H1 (cell line): ENCODE data around the gene DISP1. TPM values are rescaled to one million over a fixed set of nuclear protein-coding genes. Genes with fewer than 3 reads are reported as not detected.

Source experiments
- CTCF ChIA-PET: fragments of 300-600 bp; sonication (Branson Sonifier 250); formaldehyde crosslinking; loops from one replicate; lab custom pipeline; 2021; ENCODE audit not compliant: partially characterized antibody; lab: Charles Lee
- POLR2A ChIA-PET: fragments of 300-600 bp; sonication (Branson Sonifier 250); formaldehyde crosslinking; loops from one replicate; lab custom pipeline; 2021; ENCODE audit warnings: inconsistent platforms; ENCODE audit not compliant: partially characterized antibody; lab: Charles Lee
- DNase-seq, 2 experiments: peaks; one replicate each; pipeline versions ENCODE4 v3.0.0 to v3.0.0-alpha.2; 2010 to 2022; ENCODE audit warnings: low spot score in 2 of 2, low read depth in 1 of 2, mixed read lengths in 1 of 2
- FAIRE-seq: peaks from 2 replicates; lab custom pipeline; 2011; peaks lifted over from hg19 to GRCh38; lab: Jason Lieb, UNC
- H2AFZ ChIP-seq: 2 replicates; pipeline ENCODE4 v1.8.1; 2012; ENCODE audit warnings: low read length, inconsistent platforms
- H2AK5ac ChIP-seq: 2 replicates; pipeline ENCODE4 v1.6.1; 2013; ENCODE audit warnings: low read depth, low read length
- H2BK120ac ChIP-seq: replicated peaks from 2 replicates; pipeline ENCODE3; 2013; ENCODE audit warnings: low read depth, low read length, inconsistent platforms
- H2BK12ac ChIP-seq: 2 replicates; pipeline ENCODE4 v1.6.1; 2013; ENCODE audit warnings: low read depth, low read length
- H2BK15ac ChIP-seq: 2 replicates; pipeline ENCODE4 v1.6.1; 2013; ENCODE audit warnings: low read length
- H2BK20ac ChIP-seq: 2 replicates; pipeline ENCODE4 v1.6.1; 2013; ENCODE audit warnings: low read length
- H2BK5ac ChIP-seq: 2 replicates; pipeline ENCODE4 v1.6.1; 2013; ENCODE audit warnings: low read depth, low read length
- H3K14ac ChIP-seq: 2 replicates; pipeline ENCODE4 v1.6.1; 2013; ENCODE audit warnings: inconsistent platforms; ENCODE audit not compliant: insufficient read length
- H3K18ac ChIP-seq: 2 replicates; pipeline ENCODE4 v1.6.1; 2013; ENCODE audit warnings: low read length; ENCODE audit errors: extremely low read depth
- H3K23ac ChIP-seq: 2 replicates; pipeline ENCODE4 v1.6.1; 2013; ENCODE audit warnings: inconsistent platforms; ENCODE audit not compliant: insufficient read length
- H3K23me2 ChIP-seq: 2 replicates; pipeline ENCODE4 v1.6.1; 2013; ENCODE audit warnings: low read depth, low read length
- H3K27ac ChIP-seq: 2 replicates; pipeline ENCODE4 v1.6.1; 2011; ENCODE audit warnings: low read depth, low read length, inconsistent platforms
- H3K27me3 ChIP-seq, 4 experiments: replicated peaks in 1 of 4; 1 replicate in 1 of 4; 2 replicates in 3 of 4; pipeline versions ENCODE4 v1.6.1 to v1.8.1; 2011 to 2013; ENCODE audit warnings: low read length in 3 of 4, mild to moderate bottlenecking in 3 of 4, inconsistent platforms in 2 of 4, mixed read lengths in 2 of 4, moderate library complexity in 1 of 4; ENCODE audit not compliant: control insufficient read depth in 3 of 4, insufficient read depth in 3 of 4; ENCODE audit errors: extremely low read depth in 1 of 4
- H3K36me3 ChIP-seq, 4 experiments: 2 replicates each; pipeline versions ENCODE4 v1.6.1 to v1.8.1; 2011 to 2013; ENCODE audit warnings: mild to moderate bottlenecking in 4 of 4, low read length in 3 of 4, moderate library complexity in 2 of 4, control low read depth in 1 of 4, inconsistent platforms in 1 of 4; ENCODE audit not compliant: insufficient read depth in 4 of 4, control insufficient read depth in 2 of 4
- H3K4ac ChIP-seq: replicated peaks from 2 replicates; pipeline ENCODE3; 2013; ENCODE audit warnings: low read length, low read depth, mixed read lengths, inconsistent platforms; ENCODE audit not compliant: insufficient read length
- H3K4me1 ChIP-seq, 4 experiments: replicated peaks in 1 of 4; 1 replicate in 1 of 4; 2 replicates in 3 of 4; pipeline versions ENCODE4 v1.6.1 to v1.8.1; 2011 to 2013; ENCODE audit warnings: low read length in 3 of 4, inconsistent platforms in 2 of 4, mixed read lengths in 1 of 4; ENCODE audit not compliant: insufficient read depth in 4 of 4, control insufficient read depth in 3 of 4
- H3K4me2 ChIP-seq, 2 experiments: 2 replicates each; pipeline versions ENCODE4 v1.6.1 to v1.8.1; 2011 to 2013; ENCODE audit warnings: low read depth in 2 of 2, low read length in 2 of 2, control low read depth in 1 of 2, inconsistent platforms in 1 of 2, mild to moderate bottlenecking in 1 of 2; ENCODE audit not compliant: insufficient read depth in 1 of 2
- H3K4me3 ChIP-seq, 4 experiments: fragments of 200-600, 300-600 bp in 1 of 4; sonication (generic), shearing (Covaris generic), sonication (Bioruptor Twin) in 1 of 4; 2 replicates each; pipeline versions ENCODE4 v1.5.1 to v1.8.1; 2011 to 2016; ENCODE audit warnings: low read length in 4 of 4, low read depth in 3 of 4, control low read depth in 2 of 4, inconsistent platforms in 2 of 4, mild to moderate bottlenecking in 2 of 4, mixed read lengths in 1 of 4, moderate library complexity in 1 of 4; ENCODE audit not compliant: insufficient read depth in 2 of 4; ENCODE audit errors: extremely low read depth in 1 of 4
- H3K56ac ChIP-seq: replicated peaks from 2 replicates; pipeline ENCODE3; 2013; ENCODE audit warnings: low read depth, mild to moderate bottlenecking, mixed read lengths, low read length, inconsistent platforms; ENCODE audit not compliant: insufficient read length
- H3K79me1 ChIP-seq: 2 replicates; pipeline ENCODE4 v1.6.1; 2013; ENCODE audit warnings: low read depth, low read length, control low read depth
- H3K79me2 ChIP-seq, 2 experiments: 2 replicates each; pipeline versions ENCODE4 v1.6.1 to v1.8.1; 2012 to 2013; ENCODE audit warnings: low read length in 2 of 2, mild to moderate bottlenecking in 2 of 2, inconsistent platforms in 1 of 2; ENCODE audit not compliant: insufficient read depth in 2 of 2, control insufficient read depth in 1 of 2
- H3K9ac ChIP-seq, 4 experiments: replicated peaks in 1 of 4; 1 replicate in 1 of 4; 2 replicates in 3 of 4; pipeline versions ENCODE4 v1.6.1 to v1.8.1; 2011 to 2013; ENCODE audit warnings: low read depth in 3 of 4, low read length in 3 of 4, control low read depth in 2 of 4, mild to moderate bottlenecking in 2 of 4, moderate library complexity in 2 of 4, inconsistent platforms in 1 of 4; ENCODE audit errors: extremely low read depth in 1 of 4
- H3K9me3 ChIP-seq, 2 experiments: 2 replicates each; pipeline versions ENCODE4 v1.6.1 to v1.8.1; 2012 to 2013; ENCODE audit warnings: mild to moderate bottlenecking in 2 of 2, moderate library complexity in 2 of 2, control low read depth in 1 of 2, inconsistent platforms in 1 of 2, low read depth in 1 of 2, low read length in 1 of 2, mixed read lengths in 1 of 2; ENCODE audit not compliant: insufficient read depth in 2 of 2
- H4K20me1 ChIP-seq, 2 experiments: replicated peaks in 1 of 2; 2 replicates each; pipeline versions ENCODE3 to v1.8.1; 2011 to 2013; ENCODE audit warnings: inconsistent platforms in 2 of 2, low read length in 2 of 2, mild to moderate bottlenecking in 1 of 2; ENCODE audit not compliant: insufficient read depth in 2 of 2, control insufficient read depth in 1 of 2
- H4K5ac ChIP-seq: 2 replicates; pipeline ENCODE4 v1.6.1; 2013; ENCODE audit warnings: low read length, low read depth, mixed read lengths, inconsistent platforms; ENCODE audit not compliant: insufficient read length
- H4K8ac ChIP-seq: 2 replicates; pipeline ENCODE4 v1.8.0; 2013; ENCODE audit warnings: mild to moderate bottlenecking, moderate library complexity, low read length, inconsistent platforms; ENCODE audit not compliant: insufficient read depth; ENCODE audit errors: extremely low read depth
- H4K91ac ChIP-seq: replicated peaks from 2 replicates; pipeline ENCODE3; 2013; ENCODE audit warnings: low read length, mixed read lengths, inconsistent platforms; ENCODE audit not compliant: insufficient read length
- RXRA ChIP-seq: IDR thresholded peaks from 2 replicates; pipeline ENCODE4 v1.6.1; 2011; ENCODE audit warnings: low read depth, mild to moderate bottlenecking, low read length, moderate library complexity; ENCODE audit not compliant: insufficient read depth
- TCF12 ChIP-seq: IDR thresholded peaks from 2 replicates; pipeline ENCODE4 v1.6.1; 2011; ENCODE audit warnings: low read depth, mild to moderate bottlenecking, low read length
- WGBS, 2 experiments: shearing (Covaris generic) in 1 of 2; methylation state at CpG; one replicate each; pipeline versions ENCODE4 v1.1.6 to v1.1.7; 2013 to 2015; ENCODE audit warnings: low lambda C conversion rate in 2 of 2, mixed read lengths in 2 of 2, inconsistent platforms in 1 of 2, low coverage in 1 of 2, missing lambda C conversion rate in 1 of 2; ENCODE audit not compliant: insufficient replicate concordance in 2 of 2, insufficient coverage in 1 of 2, insufficient read length in 1 of 2; ENCODE audit errors: extremely low coverage in 1 of 2, missing lambda C conversion rate in 1 of 2; 5-methylcytosine and 5-hydroxymethylcytosine counted together
- long read RNA-seq, 2 experiments: library from RNA in 1 of 2; library from capped mRNA in 1 of 2; stranded (forward); transcript quantifications; one replicate each; pipeline ENCODE4 v2.0.0, GENCODE V29; 2021; ENCODE audit warnings: inconsistent platforms in 1 of 2
- polyA minus RNA-seq, 3 experiments: library from RNA; depleted of rRNA, polyadenylated mRNA; stranded (reverse); fragments of >200 nt; gene quantifications; 1 replicate in 2 of 3; 2 replicates in 1 of 3; pipeline ENCODE4 v1.2.3, GENCODE V29; 2011
- polyA plus RNA-seq, 7 experiments: library from polyadenylated mRNA; depleted of rRNA in 3 of 7; stranded (reverse) in 5 of 7; unstranded in 2 of 7; fragments of >200 nt in 5 of 7; fragments of 200-250 nt in 2 of 7; gene quantifications; 1 replicate in 5 of 7; 2 replicates in 1 of 7; 4 replicates in 1 of 7; pipeline versions ENCODE4 v1.2.1 to v1.2.3, GENCODE V29; 2011 to 2013; ENCODE audit warnings: missing spikeins in 2 of 7, mixed read lengths in 2 of 7
- total RNA-seq: library from RNA; stranded (reverse); fragmentation: NEBNext Ultra II Directional; extraction: Animal tissue kit (Norgen Biotek cat#: 25700); gene quantifications from 2 replicates; pipeline ENCODE4 v1.2.1, GENCODE V29; 2021

DISP1 gene, protein sequence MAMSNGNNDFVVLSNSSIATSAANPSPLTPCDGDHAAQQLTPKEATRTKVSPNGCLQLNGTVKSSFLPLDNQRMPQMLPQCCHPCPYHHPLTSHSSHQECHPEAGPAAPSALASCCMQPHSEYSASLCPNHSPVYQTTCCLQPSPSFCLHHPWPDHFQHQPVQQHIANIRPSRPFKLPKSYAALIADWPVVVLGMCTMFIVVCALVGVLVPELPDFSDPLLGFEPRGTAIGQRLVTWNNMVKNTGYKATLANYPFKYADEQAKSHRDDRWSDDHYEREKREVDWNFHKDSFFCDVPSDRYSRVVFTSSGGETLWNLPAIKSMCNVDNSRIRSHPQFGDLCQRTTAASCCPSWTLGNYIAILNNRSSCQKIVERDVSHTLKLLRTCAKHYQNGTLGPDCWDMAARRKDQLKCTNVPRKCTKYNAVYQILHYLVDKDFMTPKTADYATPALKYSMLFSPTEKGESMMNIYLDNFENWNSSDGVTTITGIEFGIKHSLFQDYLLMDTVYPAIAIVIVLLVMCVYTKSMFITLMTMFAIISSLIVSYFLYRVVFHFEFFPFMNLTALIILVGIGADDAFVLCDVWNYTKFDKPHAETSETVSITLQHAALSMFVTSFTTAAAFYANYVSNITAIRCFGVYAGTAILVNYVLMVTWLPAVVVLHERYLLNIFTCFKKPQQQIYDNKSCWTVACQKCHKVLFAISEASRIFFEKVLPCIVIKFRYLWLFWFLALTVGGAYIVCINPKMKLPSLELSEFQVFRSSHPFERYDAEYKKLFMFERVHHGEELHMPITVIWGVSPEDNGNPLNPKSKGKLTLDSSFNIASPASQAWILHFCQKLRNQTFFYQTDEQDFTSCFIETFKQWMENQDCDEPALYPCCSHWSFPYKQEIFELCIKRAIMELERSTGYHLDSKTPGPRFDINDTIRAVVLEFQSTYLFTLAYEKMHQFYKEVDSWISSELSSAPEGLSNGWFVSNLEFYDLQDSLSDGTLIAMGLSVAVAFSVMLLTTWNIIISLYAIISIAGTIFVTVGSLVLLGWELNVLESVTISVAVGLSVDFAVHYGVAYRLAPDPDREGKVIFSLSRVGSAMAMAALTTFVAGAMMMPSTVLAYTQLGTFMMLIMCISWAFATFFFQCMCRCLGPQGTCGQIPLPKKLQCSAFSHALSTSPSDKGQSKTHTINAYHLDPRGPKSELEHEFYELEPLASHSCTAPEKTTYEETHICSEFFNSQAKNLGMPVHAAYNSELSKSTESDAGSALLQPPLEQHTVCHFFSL (N-terminal part only)
- total RNA-seq (4.1 and 4.3 TPM in 2 replicates), polyA plus RNA-seq (2011; rRNA removed) (4.2 and 6.1 TPM in 2 replicates), polyA minus RNA-seq (2011; rRNA and poly(A)+ RNA removed) (34.4 and 34.5 TPM in 2 replicates)
- 3.7 TPM for polyA plus RNA-seq (2011; cell fraction: cytosol; rRNA removed)
- 10.3 TPM for polyA plus RNA-seq (2011; cell fraction: nucleus; rRNA removed)
- polyA plus RNA-seq (2012, experiment 1 of 2) = 3.2 to 4.4 TPM (median 3.5 TPM) in 4 replicates
- polyA plus RNA-seq (2012, experiment 2 of 2) = 0.58 TPM
- polyA plus RNA-seq (2013, experiment 1 of 2) = 3.5 TPM
- polyA plus RNA-seq (2013, experiment 2 of 2) = 3.1 TPM
- polyA minus RNA-seq (2011; cell fraction: cytosol; rRNA and poly(A)+ RNA removed) = 3.6 TPM
- polyA minus RNA-seq (2011; cell fraction: nucleus; rRNA and poly(A)+ RNA removed) = 18.1 TPM
- long read RNA-seq, experiment 1, partial matches to known transcripts = 0 of 3 reads
- long read RNA-seq, experiment 1, other reads (novel, unspliced or antisense) = 3 of 3 reads
- long read RNA-seq, experiment 2, partial matches to known transcripts = 0 of 2 reads
- long read RNA-seq, experiment 2, other reads (novel, unspliced or antisense) = 2 of 2 reads

DNA sequence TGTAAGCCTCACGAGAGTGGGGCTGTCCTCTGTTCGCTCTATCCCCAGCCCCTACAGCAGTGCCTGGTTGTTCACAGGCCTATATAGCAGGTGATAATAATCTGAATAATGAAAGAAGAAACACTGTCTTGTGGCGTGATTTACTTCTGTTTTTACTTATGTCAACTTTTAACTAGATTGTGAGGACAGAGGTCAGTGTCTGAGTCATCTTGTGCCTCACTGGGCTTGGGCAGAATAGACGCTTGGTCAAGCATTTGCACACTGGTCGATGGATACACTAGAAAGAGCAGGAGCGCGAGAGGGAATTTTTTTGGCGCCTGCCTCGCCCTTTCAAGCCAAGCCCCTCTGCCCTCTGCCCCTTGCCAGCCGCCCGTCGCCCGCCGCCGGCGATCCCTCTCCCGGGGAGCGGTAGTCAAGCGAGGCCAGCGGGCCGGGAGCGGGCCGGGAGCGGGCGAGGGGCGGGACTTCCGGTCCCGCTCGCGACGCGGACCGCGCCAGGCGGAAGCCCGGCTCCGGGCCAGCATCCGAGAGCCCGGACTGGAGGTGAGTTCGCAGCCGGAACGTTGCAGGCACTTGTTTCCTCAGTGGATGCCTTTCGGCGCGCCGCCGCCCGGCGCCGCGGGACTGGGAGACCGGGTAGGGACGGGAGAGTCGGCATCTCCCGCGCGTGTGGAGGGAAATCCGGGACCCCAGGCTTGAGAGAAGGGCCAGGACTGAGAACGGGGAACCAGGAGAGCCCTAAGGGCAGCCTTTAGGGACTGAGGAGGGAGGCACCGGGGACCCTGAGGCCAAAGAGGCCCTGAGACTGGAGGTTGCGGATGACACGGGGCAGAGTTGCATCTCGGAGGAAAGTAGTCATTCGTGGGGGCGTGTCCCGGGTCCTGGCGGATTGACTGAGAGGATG is at the start of gene DISP1:
Gene DISP1, plus strand, starts transcription at position 504 of the 904 bp plus-strand sequence. CDS start 127,785 bp downstream, outside the sequence.
- Histone ChIP-seq H4K91ac (peak within 1 kb of the TSS; percentile 46), H2BK15ac (no peak within 1 kb of the TSS), H2BK20ac (no peak within 1 kb of the TSS), H3K27ac (peak within 1 kb of the TSS; percentile 8; the same call in 1 of the 2 replicates), H3K36me3 (no peaks in the 10 kb centered on the region), H4K8ac (peak within 1 kb of the TSS; percentile 63), H2AFZ (peak within 1 kb of the TSS; percentile 94), H3K4me2 (peak within 1 kb of the TSS; percentile 79 to 100), H3K79me1 (no peaks in the 10 kb centered on the region), H3K18ac (peak within 1 kb of the TSS; percentile 56; the same call in 1 of the 2 replicates), H4K5ac (peak within 1 kb of the TSS; percentile 79), H3K4me3 (peak within 1 kb of the TSS; percentile 80 to 100 (median 83)), H3K9ac (peak within 1 kb of the TSS; percentile 43 to 74 (median 62)), H3K79me2 (peaks cover 0 to 35% of the 10 kb centered on the region in 2 experiments; a peak in 2 of 4 replicates), H3K4me1 (peaks cover 0 to 4% (median 0%) of the 10 kb centered on the region in 4 experiments; a peak in 2 of 7 replicates), H3K56ac (peak within 1 kb of the TSS; percentile 71), H4K20me1 (no peaks in the 10 kb centered on the region), H3K23me2 (peaks cover 7% of the 10 kb centered on the region), H2BK12ac (no peak within 1 kb of the TSS), H3K9me3 (no peaks in the 10 kb centered on the region), H3K23ac (no peak within 1 kb of the TSS), H2AK5ac (no peak within 1 kb of the TSS), H3K4ac (no peak within 1 kb of the TSS), H3K14ac (no peak within 1 kb of the TSS), H3K27me3 (peaks cover 0 to 4% (median 2%) of the 10 kb centered on the region in 4 experiments; a peak in 1 of 7 replicates), H2BK120ac (no peak within 1 kb of the TSS), H2BK5ac (peak within 1 kb of the TSS; percentile 44; the same call in 1 of the 2 replicates)
- CTCF ChIA-PET = interaction anchor here (0.6 to 1.3 kb wide), 3 partner anchors 11 to 263 kb away, joined by 3 to 4 read pairs (median 3); no protein-coding TSS in a partner anchor
- DNase-seq (peak in 1 of 2 experiments; percentile 82), FAIRE-seq (no peak)
- POLR2A ChIA-PET = no interaction called here
- WGBS, 2 experiments = 6% methylated on average over 38 of the region's 67 CpGs; no CpG with 5 or more reads in 1 of the 2 experiments
- no peak for TF ChIP-seq RXRA
- no peak for TF ChIP-seq TCF12
